ENCODE measurements around the gene GRK1.

- TF ChIP-seq, protein P1, sequence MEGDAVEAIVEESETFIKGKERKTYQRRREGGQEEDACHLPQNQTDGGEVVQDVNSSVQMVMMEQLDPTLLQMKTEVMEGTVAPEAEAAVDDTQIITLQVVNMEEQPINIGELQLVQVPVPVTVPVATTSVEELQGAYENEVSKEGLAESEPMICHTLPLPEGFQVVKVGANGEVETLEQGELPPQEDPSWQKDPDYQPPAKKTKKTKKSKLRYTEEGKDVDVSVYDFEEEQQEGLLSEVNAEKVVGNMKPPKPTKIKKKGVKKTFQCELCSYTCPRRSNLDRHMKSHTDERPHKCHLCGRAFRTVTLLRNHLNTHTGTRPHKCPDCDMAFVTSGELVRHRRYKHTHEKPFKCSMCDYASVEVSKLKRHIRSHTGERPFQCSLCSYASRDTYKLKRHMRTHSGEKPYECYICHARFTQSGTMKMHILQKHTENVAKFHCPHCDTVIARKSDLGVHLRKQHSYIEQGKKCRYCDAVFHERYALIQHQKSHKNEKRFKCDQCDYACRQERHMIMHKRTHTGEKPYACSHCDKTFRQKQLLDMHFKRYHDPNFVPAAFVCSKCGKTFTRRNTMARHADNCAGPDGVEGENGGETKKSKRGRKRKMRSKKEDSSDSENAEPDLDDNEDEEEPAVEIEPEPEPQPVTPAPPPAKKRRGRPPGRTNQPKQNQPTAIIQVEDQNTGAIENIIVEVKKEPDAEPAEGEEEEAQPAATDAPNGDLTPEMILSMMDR (IDR thresholded peaks at IDR 0.05; ENCODE audit: insufficient read depth, low read depth, low read length): no peak
- TF ChIP-seq EZH2 (IDR thresholded peaks at IDR 0.05; ENCODE audit: insufficient read depth, low read length): no peak
Observed at GRCh38 chr13:113764793-113765563, 98.0 kb downstream of the GRK1 start.
